Mammary epithelial cell (primary cell): ENCODE measurements around the gene LAMC3.

ENCODE experiments used
- EZH2 ChIP-seq: IDR thresholded peaks from 2 replicates; pipeline ENCODE4 v1.6.1; 2012; ENCODE audit warnings: low read length, inconsistent platforms, borderline replicate concordance
- TF ChIP-seq, protein P1 (sequence below), 2 donors: IDR thresholded peaks in 1 of 2; conservative IDR thresholded peaks in 1 of 2; 2 replicates each; pipeline ENCODE4 v1.5.1; 2011 to 2012; ENCODE audit warnings: inconsistent platforms in 2 of 2, low read length in 2 of 2, mild to moderate bottlenecking in 2 of 2, control low read depth in 1 of 2, low read depth in 1 of 2; ENCODE audit not compliant: insufficient read depth in 1 of 2; ENCODE audit errors: extremely low read depth in 1 of 2

DNA sequence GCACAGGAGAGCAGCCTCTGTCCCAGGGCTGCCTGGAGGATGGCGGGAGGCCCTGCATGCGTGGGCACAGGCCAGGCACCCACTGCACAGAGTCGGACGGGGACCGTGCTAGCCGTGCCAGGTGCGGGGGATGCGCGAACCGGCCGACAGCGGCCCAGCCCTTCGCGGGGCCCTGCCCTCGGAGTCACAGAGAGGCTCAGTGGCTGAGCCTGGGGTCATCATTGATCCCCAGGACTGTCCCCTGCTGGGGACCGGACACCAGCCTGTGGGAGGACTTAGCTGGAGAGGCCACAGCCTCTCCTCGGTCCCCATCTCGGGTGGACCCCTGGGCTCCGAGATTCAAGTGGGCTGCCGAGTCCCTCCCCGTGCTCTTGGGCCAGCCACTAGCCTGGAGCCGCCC lies 19.1 kb upstream of the LAMC3 start:
- TF ChIP-seq, protein P1, sequence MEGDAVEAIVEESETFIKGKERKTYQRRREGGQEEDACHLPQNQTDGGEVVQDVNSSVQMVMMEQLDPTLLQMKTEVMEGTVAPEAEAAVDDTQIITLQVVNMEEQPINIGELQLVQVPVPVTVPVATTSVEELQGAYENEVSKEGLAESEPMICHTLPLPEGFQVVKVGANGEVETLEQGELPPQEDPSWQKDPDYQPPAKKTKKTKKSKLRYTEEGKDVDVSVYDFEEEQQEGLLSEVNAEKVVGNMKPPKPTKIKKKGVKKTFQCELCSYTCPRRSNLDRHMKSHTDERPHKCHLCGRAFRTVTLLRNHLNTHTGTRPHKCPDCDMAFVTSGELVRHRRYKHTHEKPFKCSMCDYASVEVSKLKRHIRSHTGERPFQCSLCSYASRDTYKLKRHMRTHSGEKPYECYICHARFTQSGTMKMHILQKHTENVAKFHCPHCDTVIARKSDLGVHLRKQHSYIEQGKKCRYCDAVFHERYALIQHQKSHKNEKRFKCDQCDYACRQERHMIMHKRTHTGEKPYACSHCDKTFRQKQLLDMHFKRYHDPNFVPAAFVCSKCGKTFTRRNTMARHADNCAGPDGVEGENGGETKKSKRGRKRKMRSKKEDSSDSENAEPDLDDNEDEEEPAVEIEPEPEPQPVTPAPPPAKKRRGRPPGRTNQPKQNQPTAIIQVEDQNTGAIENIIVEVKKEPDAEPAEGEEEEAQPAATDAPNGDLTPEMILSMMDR (conservative IDR thresholded peaks at IDR 0.05 in 1 of 2, IDR thresholded peaks at IDR 0.05 in 1 of 2; ENCODE audit: extremely low read depth in 1 of 2, insufficient read depth in 1 of 2, low read depth in 1 of 2, low read length in 2 of 2) = no peak
- TF ChIP-seq EZH2 = no peak
